H1 (cell line): ENCODE results near the gene ORAI3. TPM values are rescaled to one million over a fixed set of nuclear protein-coding genes. Genes with fewer than 3 reads are reported as not detected.

ENCODE experiments used
- TEAD4 ChIP-seq: IDR thresholded peaks from 2 replicates; pipeline ENCODE4 v1.6.1; 2012; ENCODE audit warnings: low read depth, low read length, inconsistent platforms, mixed read lengths
- polyA plus RNA-seq, 7 experiments: library from polyadenylated mRNA; depleted of rRNA in 3 of 7; stranded (reverse) in 5 of 7; unstranded in 2 of 7; fragments of >200 nt in 5 of 7; fragments of 200-250 nt in 2 of 7; gene quantifications; 1 replicate in 5 of 7; 2 replicates in 1 of 7; 4 replicates in 1 of 7; pipeline versions ENCODE4 v1.2.1 to v1.2.3, GENCODE V29; 2011 to 2013; ENCODE audit warnings: missing spikeins in 2 of 7, mixed read lengths in 2 of 7
- total RNA-seq: library from RNA; stranded (reverse); fragmentation: NEBNext Ultra II Directional; extraction: Animal tissue kit (Norgen Biotek cat#: 25700); gene quantifications from 2 replicates; pipeline ENCODE4 v1.2.1, GENCODE V29; 2021
- TF ChIP-seq, protein P1 (sequence below): IDR thresholded peaks from 2 replicates; pipeline ENCODE4 v1.6.1; 2012; ENCODE audit warnings: low read length, inconsistent platforms
- TF ChIP-seq, protein P2 (sequence below): fragments of 300-600 bp; sonication (generic); IDR thresholded peaks from 2 replicates; pipeline ENCODE4 v1.7.1; 2012; ENCODE audit warnings: low read length, moderate library complexity, mild to moderate bottlenecking, inconsistent platforms; ENCODE audit not compliant: insufficient replicate concordance

Gene ORAI3
- total and polyA plus RNA-seq, 2 of the 8 experiments (the other 6 are each of a cell fraction or from before 2014, with no cell fraction given): 8.7 to 24.5 TPM

DNA sequence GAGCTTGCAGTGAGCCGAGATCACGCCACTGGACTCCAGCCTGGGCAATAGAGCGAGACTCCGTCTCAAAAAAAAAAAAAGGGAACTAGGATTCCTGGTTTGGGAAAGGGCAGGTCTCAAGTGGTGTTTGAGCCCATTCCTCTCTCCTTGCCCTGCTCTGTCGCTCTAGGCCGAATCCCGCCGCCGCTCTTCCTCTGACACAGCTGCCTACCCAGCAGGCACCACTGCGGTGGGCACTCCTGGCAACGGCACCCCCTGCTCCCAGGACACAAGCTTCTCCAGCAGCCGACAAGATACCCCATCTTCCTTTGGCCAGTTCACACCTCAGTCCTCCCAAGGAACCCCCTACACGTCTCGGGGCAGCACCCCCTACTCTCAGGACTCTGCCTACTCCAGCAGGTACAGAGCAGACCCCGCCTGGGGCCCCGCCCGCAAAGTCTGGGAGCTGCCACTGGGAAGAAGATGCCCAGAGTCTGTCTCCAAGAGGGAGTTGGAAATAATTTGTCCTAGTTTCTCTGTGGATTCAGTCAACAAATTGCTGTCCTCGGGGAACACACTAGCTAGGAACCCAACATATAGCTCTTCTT, 15.2 kb downstream of the ORAI3 start (continued):
- TF ChIP-seq, protein P1, sequence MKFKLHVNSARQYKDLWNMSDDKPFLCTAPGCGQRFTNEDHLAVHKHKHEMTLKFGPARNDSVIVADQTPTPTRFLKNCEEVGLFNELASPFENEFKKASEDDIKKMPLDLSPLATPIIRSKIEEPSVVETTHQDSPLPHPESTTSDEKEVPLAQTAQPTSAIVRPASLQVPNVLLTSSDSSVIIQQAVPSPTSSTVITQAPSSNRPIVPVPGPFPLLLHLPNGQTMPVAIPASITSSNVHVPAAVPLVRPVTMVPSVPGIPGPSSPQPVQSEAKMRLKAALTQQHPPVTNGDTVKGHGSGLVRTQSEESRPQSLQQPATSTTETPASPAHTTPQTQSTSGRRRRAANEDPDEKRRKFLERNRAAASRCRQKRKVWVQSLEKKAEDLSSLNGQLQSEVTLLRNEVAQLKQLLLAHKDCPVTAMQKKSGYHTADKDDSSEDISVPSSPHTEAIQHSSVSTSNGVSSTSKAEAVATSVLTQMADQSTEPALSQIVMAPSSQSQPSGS: no peak
- TF ChIP-seq TEAD4: no peak
- TF ChIP-seq, protein P2, sequence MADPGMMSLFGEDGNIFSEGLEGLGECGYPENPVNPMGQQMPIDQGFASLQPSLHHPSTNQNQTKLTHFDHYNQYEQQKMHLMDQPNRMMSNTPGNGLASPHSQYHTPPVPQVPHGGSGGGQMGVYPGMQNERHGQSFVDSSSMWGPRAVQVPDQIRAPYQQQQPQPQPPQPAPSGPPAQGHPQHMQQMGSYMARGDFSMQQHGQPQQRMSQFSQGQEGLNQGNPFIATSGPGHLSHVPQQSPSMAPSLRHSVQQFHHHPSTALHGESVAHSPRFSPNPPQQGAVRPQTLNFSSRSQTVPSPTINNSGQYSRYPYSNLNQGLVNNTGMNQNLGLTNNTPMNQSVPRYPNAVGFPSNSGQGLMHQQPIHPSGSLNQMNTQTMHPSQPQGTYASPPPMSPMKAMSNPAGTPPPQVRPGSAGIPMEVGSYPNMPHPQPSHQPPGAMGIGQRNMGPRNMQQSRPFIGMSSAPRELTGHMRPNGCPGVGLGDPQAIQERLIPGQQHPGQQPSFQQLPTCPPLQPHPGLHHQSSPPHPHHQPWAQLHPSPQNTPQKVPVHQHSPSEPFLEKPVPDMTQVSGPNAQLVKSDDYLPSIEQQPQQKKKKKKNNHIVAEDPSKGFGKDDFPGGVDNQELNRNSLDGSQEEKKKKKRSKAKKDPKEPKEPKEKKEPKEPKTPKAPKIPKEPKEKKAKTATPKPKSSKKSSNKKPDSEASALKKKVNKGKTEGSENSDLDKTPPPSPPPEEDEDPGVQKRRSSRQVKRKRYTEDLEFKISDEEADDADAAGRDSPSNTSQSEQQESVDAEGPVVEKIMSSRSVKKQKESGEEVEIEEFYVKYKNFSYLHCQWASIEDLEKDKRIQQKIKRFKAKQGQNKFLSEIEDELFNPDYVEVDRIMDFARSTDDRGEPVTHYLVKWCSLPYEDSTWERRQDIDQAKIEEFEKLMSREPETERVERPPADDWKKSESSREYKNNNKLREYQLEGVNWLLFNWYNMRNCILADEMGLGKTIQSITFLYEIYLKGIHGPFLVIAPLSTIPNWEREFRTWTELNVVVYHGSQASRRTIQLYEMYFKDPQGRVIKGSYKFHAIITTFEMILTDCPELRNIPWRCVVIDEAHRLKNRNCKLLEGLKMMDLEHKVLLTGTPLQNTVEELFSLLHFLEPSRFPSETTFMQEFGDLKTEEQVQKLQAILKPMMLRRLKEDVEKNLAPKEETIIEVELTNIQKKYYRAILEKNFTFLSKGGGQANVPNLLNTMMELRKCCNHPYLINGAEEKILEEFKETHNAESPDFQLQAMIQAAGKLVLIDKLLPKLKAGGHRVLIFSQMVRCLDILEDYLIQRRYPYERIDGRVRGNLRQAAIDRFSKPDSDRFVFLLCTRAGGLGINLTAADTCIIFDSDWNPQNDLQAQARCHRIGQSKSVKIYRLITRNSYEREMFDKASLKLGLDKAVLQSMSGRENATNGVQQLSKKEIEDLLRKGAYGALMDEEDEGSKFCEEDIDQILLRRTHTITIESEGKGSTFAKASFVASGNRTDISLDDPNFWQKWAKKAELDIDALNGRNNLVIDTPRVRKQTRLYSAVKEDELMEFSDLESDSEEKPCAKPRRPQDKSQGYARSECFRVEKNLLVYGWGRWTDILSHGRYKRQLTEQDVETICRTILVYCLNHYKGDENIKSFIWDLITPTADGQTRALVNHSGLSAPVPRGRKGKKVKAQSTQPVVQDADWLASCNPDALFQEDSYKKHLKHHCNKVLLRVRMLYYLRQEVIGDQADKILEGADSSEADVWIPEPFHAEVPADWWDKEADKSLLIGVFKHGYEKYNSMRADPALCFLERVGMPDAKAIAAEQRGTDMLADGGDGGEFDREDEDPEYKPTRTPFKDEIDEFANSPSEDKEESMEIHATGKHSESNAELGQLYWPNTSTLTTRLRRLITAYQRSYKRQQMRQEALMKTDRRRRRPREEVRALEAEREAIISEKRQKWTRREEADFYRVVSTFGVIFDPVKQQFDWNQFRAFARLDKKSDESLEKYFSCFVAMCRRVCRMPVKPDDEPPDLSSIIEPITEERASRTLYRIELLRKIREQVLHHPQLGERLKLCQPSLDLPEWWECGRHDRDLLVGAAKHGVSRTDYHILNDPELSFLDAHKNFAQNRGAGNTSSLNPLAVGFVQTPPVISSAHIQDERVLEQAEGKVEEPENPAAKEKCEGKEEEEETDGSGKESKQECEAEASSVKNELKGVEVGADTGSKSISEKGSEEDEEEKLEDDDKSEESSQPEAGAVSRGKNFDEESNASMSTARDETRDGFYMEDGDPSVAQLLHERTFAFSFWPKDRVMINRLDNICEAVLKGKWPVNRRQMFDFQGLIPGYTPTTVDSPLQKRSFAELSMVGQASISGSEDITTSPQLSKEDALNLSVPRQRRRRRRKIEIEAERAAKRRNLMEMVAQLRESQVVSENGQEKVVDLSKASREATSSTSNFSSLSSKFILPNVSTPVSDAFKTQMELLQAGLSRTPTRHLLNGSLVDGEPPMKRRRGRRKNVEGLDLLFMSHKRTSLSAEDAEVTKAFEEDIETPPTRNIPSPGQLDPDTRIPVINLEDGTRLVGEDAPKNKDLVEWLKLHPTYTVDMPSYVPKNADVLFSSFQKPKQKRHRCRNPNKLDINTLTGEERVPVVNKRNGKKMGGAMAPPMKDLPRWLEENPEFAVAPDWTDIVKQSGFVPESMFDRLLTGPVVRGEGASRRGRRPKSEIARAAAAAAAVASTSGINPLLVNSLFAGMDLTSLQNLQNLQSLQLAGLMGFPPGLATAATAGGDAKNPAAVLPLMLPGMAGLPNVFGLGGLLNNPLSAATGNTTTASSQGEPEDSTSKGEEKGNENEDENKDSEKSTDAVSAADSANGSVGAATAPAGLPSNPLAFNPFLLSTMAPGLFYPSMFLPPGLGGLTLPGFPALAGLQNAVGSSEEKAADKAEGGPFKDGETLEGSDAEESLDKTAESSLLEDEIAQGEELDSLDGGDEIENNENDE: no peak
